ENCODE measurements around the gene C16orf74.

The C16orf74 gene

GRCh38 chr16:85668676-85669424, 82.0 kb downstream of the C16orf74 start:
- no peak for DNase-seq

- DNase-seq = no peak
Observed at GRCh38 chr16:85667841-85668413, 83.0 kb downstream of the C16orf74 start.

GRCh38 chr16:85667261-85667660, 83.6 kb downstream of the C16orf74 start:
- no peak for DNase-seq

GRCh38 chr16:85665929-85666328, 85.0 kb downstream of the C16orf74 start:
- no peak for DNase-seq

- DNase-seq = no peak
Observed at GRCh38 chr16:85665373-85665740, 85.5 kb downstream of the C16orf74 start.

- no peak for DNase-seq
Observed at GRCh38 chr16:85664580-85665372, 86.1 kb downstream of the C16orf74 start.

- DNase-seq = no peak
Observed at GRCh38 chr16:85663891-85664321, 87.0 kb downstream of the C16orf74 start.

GRCh38 chr16:85662976-85663830, 87.7 kb downstream of the C16orf74 start:
- no peak for DNase-seq

GRCh38 chr16:85662482-85662812, 88.4 kb downstream of the C16orf74 start:
- no peak for DNase-seq

- no peak for DNase-seq
Observed at GRCh38 chr16:85661740-85662481, 89.0 kb downstream of the C16orf74 start.

GRCh38 chr16:85660843-85661739, 89.8 kb downstream of the C16orf74 start:
- no peak for DNase-seq

GRCh38 chr16:85659805-85660511, 90.9 kb downstream of the C16orf74 start:
- DNase-seq = peak; percentile 60

- DNase-seq = no peak
Observed at GRCh38 chr16:85659336-85659735, 91.6 kb downstream of the C16orf74 start.

- no peak for DNase-seq
Observed at GRCh38 chr16:85658504-85659326, 92.2 kb downstream of the C16orf74 start.

GRCh38 chr16:85657996-85658395, 92.9 kb downstream of the C16orf74 start:
- DNase-seq = no peak
